ENCODE measurements around the gene LRMDA.

LRMDA gene

GRCh38 chr10:75402486-75403143, 28.8 kb upstream of the LRMDA start:
- DNase-seq, result no peak

GRCh38 chr10:75403144-75403938, 28.1 kb upstream of the LRMDA start:
- DNase-seq, result peak; percentile 29

DNA sequence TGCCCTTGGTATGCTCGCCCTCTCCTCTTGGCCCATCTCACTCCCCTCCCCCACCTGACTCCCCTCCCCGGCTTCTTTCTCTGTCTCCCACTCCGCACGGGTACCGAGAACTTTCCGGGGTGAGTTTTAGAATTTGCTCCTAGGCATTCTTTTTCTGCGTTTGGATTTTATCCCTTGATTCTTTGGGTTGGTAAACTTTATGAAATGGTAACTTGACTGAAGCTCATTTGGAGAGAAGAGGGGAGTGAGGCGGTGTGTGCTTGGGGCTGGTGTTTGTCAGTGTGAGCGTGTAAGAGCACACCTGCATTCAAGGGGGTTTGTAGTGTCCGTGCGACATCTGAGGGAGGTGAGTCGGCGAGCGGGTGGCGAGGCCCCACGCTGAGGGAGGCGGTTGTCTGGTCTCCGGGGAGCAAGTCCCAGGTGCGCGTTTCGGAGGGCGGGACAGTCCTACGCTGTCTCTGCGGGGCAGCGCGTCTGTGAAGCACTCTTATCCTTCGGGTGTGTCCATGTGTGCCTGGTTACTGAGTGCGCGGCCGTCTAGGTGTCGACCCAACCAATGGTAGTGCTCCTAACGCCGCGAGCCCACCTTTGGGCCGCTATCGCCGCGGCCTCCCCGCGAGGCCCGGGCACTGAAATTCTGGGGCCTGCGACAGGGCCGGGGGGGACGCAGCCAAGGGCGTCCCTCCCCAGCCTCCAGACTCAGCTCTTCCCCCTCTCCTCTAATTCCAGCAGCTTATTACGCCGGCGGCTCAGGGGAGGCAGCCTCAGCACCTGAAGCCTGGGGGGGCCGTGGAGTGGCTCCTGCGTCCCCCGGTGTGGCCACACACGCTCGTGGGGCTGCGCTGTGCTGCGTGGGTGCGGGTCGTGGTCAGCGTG, 27.2 kb upstream of the LRMDA start:
- peak; percentile 10 for DNase-seq

DNA sequence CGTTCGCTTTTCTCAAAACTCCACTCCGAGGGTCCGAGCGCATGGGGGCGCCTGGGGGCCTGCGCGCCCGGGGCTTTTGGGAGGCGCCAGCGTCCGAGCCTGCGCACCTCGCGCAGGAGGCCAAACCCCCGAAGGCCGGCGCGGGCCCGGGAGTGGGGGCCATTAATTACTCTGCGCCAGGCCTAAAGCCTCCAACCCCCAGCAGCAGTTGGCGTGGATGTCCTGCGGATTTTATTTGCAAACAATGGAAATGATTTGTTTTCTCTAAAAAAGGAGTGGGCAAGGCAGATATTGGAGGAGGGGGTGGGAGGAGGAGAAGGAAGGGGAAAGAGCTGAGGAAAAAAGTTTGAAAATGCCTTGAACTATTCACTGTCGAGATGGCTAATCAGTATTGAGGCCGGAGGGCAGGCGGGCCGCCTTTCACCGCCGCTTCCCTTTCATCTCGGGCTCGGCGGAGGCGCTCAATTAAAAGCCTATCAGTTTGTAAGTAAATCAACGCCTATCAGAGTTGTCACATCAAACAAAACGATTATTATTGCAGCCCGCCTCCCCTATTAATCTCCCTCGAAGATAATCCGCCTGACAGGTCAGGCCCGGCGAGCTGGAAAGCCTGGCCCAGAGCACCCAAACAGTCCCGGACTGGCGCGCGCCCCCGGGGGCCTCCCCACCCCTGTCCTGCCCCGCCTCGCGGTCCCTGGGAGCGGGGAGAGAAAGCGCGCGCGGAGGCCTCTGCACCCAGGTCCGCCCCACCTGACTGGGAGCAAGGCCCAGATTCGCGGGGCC, 26.4 kb upstream of the LRMDA start:
- DNase-seq, result no peak

- DNase-seq, result no peak
Observed at GRCh38 chr10:75405598-75406461, 25.6 kb upstream of the LRMDA start.

GRCh38 chr10:75406462-75407223, 24.8 kb upstream of the LRMDA start:
- DNase-seq, result no peak

DNA sequence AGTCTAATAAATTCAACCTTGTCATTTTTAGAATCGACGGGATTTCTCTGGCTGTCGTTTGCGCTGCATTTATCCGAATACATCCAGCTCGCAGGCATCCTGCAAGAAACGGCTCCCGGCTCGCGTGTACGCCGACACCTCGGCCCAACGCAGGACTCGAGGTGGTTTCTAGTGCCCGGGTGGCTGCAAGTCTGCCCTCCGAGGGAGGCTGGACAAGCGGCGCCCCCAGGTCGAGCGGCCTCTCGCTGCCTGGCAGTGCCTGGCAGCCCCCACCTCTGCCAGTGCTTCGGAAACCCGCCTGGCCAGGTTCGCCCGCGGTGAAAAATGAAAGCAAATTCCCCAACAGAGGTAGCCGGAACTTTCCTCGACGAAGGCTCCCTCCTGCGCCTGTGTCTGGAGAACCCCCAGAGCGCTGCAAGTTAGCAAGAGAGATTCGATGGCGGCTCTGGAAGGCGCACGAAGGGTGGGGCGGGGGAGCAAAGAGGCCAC, 24.2 kb upstream of the LRMDA start:
- no peak for DNase-seq

DNA sequence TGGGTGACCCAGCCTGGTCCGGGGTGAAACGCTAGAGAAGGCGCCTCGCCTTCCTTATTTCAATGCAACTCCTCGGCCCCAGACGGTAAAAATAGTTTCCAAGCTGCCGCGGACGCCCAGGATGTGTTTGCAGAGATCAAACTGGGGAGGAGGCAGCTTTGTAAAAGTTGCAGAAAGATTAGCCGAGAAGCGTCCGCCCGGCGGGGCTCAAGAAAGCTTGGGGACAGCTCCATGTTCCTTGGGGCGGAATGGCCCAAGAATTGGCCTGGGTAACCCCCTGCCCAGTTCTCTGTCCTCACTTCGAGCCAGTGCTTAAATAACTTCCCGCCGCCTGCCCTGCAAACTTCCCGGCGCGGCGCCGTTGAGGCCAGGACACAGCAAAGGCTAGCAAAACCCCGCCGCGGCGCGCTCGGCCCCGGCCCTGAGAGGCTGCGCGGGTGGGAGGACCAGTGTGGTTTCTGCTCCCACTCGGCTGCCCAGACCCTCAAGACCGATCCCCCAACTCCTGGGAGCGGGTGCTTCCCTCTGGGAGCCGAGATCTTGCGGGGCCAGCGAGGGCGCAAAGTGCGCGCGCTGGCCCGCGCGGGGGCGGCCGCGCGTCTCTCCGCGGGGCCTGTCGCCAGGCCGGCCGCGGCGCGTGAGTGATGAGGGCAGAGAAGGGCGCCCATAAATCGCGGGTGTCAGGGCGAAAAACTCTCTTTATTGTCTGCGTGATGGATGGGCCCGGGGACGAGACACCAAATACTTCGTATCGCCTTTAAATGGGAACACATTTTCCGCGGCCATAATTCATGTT, 23.5 kb upstream of the LRMDA start:
- DNase-seq, result no peak

DNA sequence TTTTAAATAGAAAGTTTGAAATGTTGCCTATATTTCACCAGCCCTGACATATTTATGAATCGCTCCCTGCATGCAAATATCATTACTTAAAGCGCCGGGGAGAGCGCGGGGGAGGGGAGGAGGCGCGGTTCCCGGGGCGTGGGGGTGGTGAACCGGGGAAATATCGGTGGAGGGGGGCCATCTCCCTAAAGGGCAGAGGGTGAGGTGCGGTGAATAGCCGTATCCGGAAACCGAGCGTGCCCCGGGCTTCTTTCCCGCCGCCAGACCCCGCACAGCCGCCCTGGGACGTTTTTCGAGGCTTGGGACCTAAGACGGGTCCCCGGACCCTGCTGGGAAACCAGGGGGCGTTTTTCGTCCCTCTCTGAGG, 22.9 kb upstream of the LRMDA start:
- DNase-seq, result no peak

GRCh38 chr10:75408911-75409885, 22.2 kb upstream of the LRMDA start:
- no peak for DNase-seq

GRCh38 chr10:75410132-75411005, 21.1 kb upstream of the LRMDA start:
- no peak for DNase-seq

DNA sequence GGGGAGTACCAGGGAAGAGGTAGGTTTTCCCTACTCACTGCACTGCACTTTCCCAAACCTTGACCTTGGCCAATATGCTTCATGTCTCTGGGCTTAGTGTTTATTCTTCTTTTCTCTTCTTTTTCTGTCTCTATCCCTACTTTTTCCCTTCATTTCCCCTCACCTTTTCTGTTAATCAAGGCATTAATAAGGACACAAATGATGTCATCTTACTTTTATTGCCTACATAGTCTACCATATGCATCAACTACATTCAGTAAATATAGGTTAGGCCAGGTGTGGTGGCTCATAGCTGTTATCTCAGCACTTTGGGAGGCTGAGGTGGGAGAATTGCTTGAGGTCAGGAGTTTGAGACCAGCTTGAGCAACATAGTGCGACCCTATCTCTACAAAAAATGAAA, 16.9 kb upstream of the LRMDA start:
- DNase-seq, result no peak

DNA sequence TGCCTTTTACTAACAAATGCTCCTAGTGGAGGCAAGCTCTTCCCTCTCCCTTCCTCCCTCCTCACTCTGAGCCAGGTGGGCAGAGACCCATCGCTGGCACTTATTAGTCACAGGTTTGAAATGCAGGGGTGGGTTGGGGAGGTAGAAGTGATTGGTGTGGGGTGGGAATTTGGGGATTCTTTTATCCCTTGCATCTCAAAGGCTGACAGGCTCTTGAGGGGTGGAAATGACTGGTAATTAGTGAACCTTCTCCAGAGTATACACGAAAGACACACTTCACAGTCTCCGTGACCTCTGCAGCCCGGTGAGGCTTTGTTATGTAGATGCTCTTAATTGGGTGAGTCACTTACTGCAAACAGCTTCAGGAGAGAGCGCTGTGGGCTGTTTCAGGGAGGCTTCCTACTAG, 13.9 kb upstream of the LRMDA start:
- peak; percentile 30 for DNase-seq

DNA sequence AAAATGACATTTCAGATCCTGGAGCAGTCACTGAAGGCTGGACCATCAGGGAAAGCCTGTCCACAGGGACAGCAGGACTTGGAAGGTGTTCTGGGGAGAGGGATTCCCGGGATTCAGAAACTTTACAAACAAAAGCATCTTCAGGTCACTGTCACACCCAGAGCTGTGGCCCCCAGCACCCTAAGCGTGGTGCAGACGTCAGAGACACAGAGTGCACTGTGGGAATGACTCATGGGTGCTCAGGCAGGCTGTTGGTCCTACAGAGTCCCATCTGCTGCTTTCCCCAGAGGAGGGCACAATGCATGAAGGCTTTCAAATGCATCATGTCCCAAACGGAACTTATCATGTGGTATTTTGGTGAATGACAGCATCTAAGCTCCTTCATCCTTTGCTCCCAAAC, 13.1 kb upstream of the LRMDA start:
- DNase-seq, result no peak

- no peak for DNase-seq
Observed at GRCh38 chr10:75418712-75419111, 12.7 kb upstream of the LRMDA start.

DNA sequence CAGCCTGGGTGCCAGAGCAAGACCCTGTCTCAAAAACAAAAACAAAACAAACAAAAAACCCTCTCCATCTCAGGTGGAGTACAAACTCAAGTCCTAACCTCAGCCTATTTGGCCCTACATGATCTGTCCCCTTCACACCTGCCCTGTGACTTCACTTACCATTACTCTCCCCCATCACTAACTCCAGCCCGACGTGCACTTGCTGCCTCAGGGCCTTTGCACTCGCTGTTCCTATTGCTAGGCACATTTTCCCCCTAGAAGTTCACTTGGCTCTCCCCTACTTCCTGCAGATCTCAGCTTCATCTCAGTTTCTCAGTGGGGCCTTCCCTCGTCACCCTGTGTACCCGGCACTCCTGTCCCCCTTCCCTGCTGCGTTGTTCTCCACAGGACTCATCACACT, 8.5 kb upstream of the LRMDA start:
- DNase-seq, result no peak

DNA sequence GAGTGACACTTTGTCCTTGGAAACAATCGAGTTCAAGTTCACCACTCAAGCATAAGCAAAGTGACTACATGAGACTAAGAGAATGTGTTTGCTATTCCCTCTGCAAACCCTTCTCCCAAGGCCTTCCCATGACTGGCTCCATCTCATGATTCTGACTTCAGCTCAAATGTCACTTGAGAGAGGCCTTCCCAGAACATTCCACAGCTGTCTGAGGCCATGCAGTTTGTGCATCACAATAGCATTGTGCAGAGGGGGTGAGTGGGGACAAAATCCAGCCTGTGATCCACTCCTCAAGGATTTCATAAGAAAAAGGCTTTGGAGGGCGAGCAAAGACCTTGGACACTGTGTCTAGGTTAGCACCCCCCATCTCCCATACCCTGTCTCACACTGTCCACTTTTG, 6.9 kb upstream of the LRMDA start:
- no peak for DNase-seq

Measured in DMS79 (cell line).